CD14-positive monocyte (primary cell): Measurements from ENCODE around the gene SFXN2. TPM values are rescaled to one million over a fixed set of nuclear protein-coding genes. Genes with fewer than 3 reads are reported as not detected.

ENCODE experiments used
- DNase-seq, 3 donors: peaks; one replicate each; pipeline ENCODE4 v3.0.0-alpha.2; 2011 to 2022
- H2AFZ ChIP-seq: 2 replicates; pipeline ENCODE4 v1.6.0; 2012; ENCODE audit warnings: mild to moderate bottlenecking, low read depth, low read length, inconsistent platforms; ENCODE audit not compliant: insufficient read depth, poor library complexity, severe bottlenecking
- H3K27ac ChIP-seq, 2 donors: 1 replicate in 1 of 2; 2 replicates in 1 of 2; pipeline ENCODE4 v1.5.1; 2012 to 2013; ENCODE audit warnings: low read length in 2 of 2, control low read depth in 1 of 2, inconsistent platforms in 1 of 2, low read depth in 1 of 2, mild to moderate bottlenecking in 1 of 2
- H3K27me3 ChIP-seq, 2 donors: one replicate each; pipeline versions ENCODE4 v1.6.0 to v1.6.1; 2011 to 2013; ENCODE audit warnings: low read length in 2 of 2; ENCODE audit not compliant: control insufficient read depth in 2 of 2, insufficient read depth in 2 of 2
- H3K36me3 ChIP-seq, 2 donors: replicated peaks in 1 of 2; 1 replicate in 1 of 2; 2 replicates in 1 of 2; pipeline versions ENCODE4 v1.5.1 to v1.6.1; 2012 to 2013; ENCODE audit warnings: low read length in 2 of 2, control low read depth in 1 of 2, inconsistent platforms in 1 of 2, mild to moderate bottlenecking in 1 of 2; ENCODE audit not compliant: insufficient read depth in 2 of 2, control insufficient read depth in 1 of 2
- H3K4me1 ChIP-seq, 2 donors: 1 replicate in 1 of 2; 2 replicates in 1 of 2; pipeline versions ENCODE4 v1.5.1 to v1.6.1; 2012 to 2013; ENCODE audit warnings: low read length in 2 of 2, control low read depth in 1 of 2, inconsistent platforms in 1 of 2, mild to moderate bottlenecking in 1 of 2, moderate library complexity in 1 of 2; ENCODE audit not compliant: insufficient read depth in 2 of 2, control insufficient read depth in 1 of 2
- H3K4me2 ChIP-seq: replicated peaks from 2 replicates; pipeline ENCODE3; 2012; ENCODE audit warnings: low read length, moderate library complexity, mild to moderate bottlenecking; ENCODE audit not compliant: poor library complexity, severe bottlenecking; ENCODE audit errors: extremely low read depth
- H3K4me3 ChIP-seq, 3 experiments: fragments of 200-600 bp in 1 of 3; sonication (generic) in 1 of 3; replicated peaks in 1 of 3; 1 replicate in 2 of 3; 2 replicates in 1 of 3; pipeline ENCODE4 v1.5.1; 2011 to 2013; ENCODE audit warnings: low read length in 3 of 3, mild to moderate bottlenecking in 3 of 3, control low read depth in 2 of 3, low read depth in 2 of 3, inconsistent platforms in 1 of 3, moderate library complexity in 1 of 3
- H3K79me2 ChIP-seq: 2 replicates; pipeline ENCODE4 v1.6.0; 2012; ENCODE audit warnings: mild to moderate bottlenecking, control low read depth, inconsistent platforms, low read length, moderate library complexity; ENCODE audit not compliant: insufficient read depth
- H3K9ac ChIP-seq: 2 replicates; pipeline ENCODE4 v1.6.0; 2017; ENCODE audit warnings: low read length, mild to moderate bottlenecking; ENCODE audit not compliant: insufficient read depth, poor library complexity, severe bottlenecking
- H3K9me3 ChIP-seq, 2 donors: replicated peaks in 1 of 2; 1 replicate in 1 of 2; 2 replicates in 1 of 2; pipeline versions ENCODE4 v1.5.1 to v1.6.1; 2012 to 2013; ENCODE audit warnings: low read length in 2 of 2, control low read depth in 1 of 2; ENCODE audit not compliant: control insufficient read depth in 1 of 2, insufficient read depth in 1 of 2
- H4K20me1 ChIP-seq: 2 replicates; pipeline ENCODE4 v1.6.0; 2012; ENCODE audit warnings: mild to moderate bottlenecking, low read length, control low read depth, moderate library complexity; ENCODE audit not compliant: insufficient read depth
- H3K27ac Mint-ChIP-seq, 7 donors: one replicate each; pipeline ENCODE4 v1.8.0; 2020; ENCODE audit warnings: mild to moderate bottlenecking in 7 of 7, mixed read lengths in 7 of 7, moderate library complexity in 6 of 7, inconsistent platforms in 2 of 7
- H3K27me3 Mint-ChIP-seq, 3 donors: one replicate each; pipeline ENCODE4 v1.8.0; 2021 to 2022; ENCODE audit warnings: low read depth in 3 of 3, mild to moderate bottlenecking in 3 of 3, mixed read lengths in 3 of 3, moderate library complexity in 3 of 3, inconsistent platforms in 1 of 3
- H3K36me3 Mint-ChIP-seq, 2 donors: one replicate each; pipeline ENCODE4 v1.8.0; 2020; ENCODE audit warnings: mixed read lengths in 2 of 2, inconsistent platforms in 1 of 2, mild to moderate bottlenecking in 1 of 2
- H3K4me1 Mint-ChIP-seq: one replicate; pipeline ENCODE4 v1.8.0; 2020; ENCODE audit warnings: mild to moderate bottlenecking, mixed read lengths
- H3K4me3 Mint-ChIP-seq, 2 donors: one replicate each; pipeline ENCODE4 v1.8.0; 2020; ENCODE audit warnings: mild to moderate bottlenecking in 2 of 2, mixed read lengths in 2 of 2, moderate library complexity in 1 of 2
- H3K9me3 Mint-ChIP-seq, 7 donors: one replicate each; pipeline ENCODE4 v1.8.0; 2020 to 2022; ENCODE audit warnings: mixed read lengths in 7 of 7, mild to moderate bottlenecking in 6 of 7, moderate library complexity in 6 of 7, inconsistent platforms in 2 of 7
- CTCF ChIP-seq: fragments of 200-600 bp; IDR thresholded peaks from one replicate; pipeline ENCODE4 v1.8.0; 2022; ENCODE audit warnings: antibody characterized with exemption, mild to moderate bottlenecking
- WGBS: methylation state at CpG from one replicate; pipeline ENCODE4 v1.1.5; 2013; ENCODE audit warnings: missing lambda C conversion rate; ENCODE audit not compliant: insufficient coverage; 5-methylcytosine and 5-hydroxymethylcytosine counted together
- intact Hi-C, 2 donors: fragments of 100-400 bp; cut with micrococcal nuclease; formaldehyde crosslinking; loops; one replicate each; pipeline versions ENCODE4 v1.15.0 to v1.15.1; 2023
- polyA plus RNA-seq, 3 donors: library from polyadenylated mRNA; depleted of rRNA in 1 of 3; unstranded in 2 of 3; stranded (reverse) in 1 of 3; fragments of 300-500 nt in 2 of 3; fragments of >200 nt in 1 of 3; fragmentation: Illumina TruSeq in 2 of 3; gene quantifications; 1 replicate in 2 of 3; 2 replicates in 1 of 3; pipeline ENCODE4 v1.2.3, GENCODE V29; 2012 to 2021

Gene SFXN2
- polyA plus RNA-seq, 3 donors = 1.3 to 2.0 (median 1.8) TPM

- DNase-seq = no peak
- no CpG with 5 or more reads among the region's 4 CpGs for WGBS
- peaks cover 15 to 17% of the 10 kb centered on the region in 2 donors for H3K4me1 ChIP-seq
- intact Hi-C loops = no loop called here
- Mint-ChIP-seq H3K4me1 (peaks cover 20% of the 10 kb centered on the region), H3K9me3 (no peaks in the 10 kb centered on the region), H3K4me3 (no peak overlapping the region), H3K27ac (no peak overlapping the region), H3K27me3 (peaks cover 0 to 3% (median 0%) of the 10 kb centered on the region in 3 donors), H3K36me3 (peaks cover 24 to 32% of the 10 kb centered on the region in 2 donors)
- H3K4me3 ChIP-seq = no peak overlapping the region
- H3K79me2 ChIP-seq = peaks cover under 1% of the 10 kb centered on the region
- no peak for TF ChIP-seq CTCF
- no peaks in the 10 kb centered on the region for H4K20me1 ChIP-seq
- H3K27ac ChIP-seq = no peak overlapping the region
- H3K27me3 ChIP-seq = no peaks in the 10 kb centered on the region
- H3K36me3 ChIP-seq = peaks cover 0 to 12% of the 10 kb centered on the region in 2 donors
- H3K9ac ChIP-seq = no peak overlapping the region
- no peaks in the 10 kb centered on the region for H3K9me3 ChIP-seq
- H2AFZ ChIP-seq = no peak overlapping the region
- H3K4me2 ChIP-seq = no peak overlapping the region
Observed at GRCh38 chr10:102682981-102683380, 31.5 kb upstream of the SFXN2 start.

GRCh38 chr10:102683736-102684135 lies 30.7 kb upstream of the SFXN2 start:
- Histone ChIP-seq H3K9ac (no peak overlapping the region), H2AFZ (no peak overlapping the region), H3K27me3 (no peaks in the 10 kb centered on the region), H3K4me2 (no peak overlapping the region), H3K36me3 (peaks cover 0 to 12% of the 10 kb centered on the region in 2 donors), H3K4me3 (no peak overlapping the region), H3K4me1 (peaks cover 8 to 10% of the 10 kb centered on the region in 2 donors), H3K27ac (peak overlapping the region in 1 of 2 donors; percentile 26), H4K20me1 (no peaks in the 10 kb centered on the region), H3K9me3 (no peaks in the 10 kb centered on the region), H3K79me2 (no peaks in the 10 kb centered on the region)
- intact Hi-C loops = no loop called here
- H3K9me3 Mint-ChIP-seq = no peaks in the 10 kb centered on the region
- no peak for DNase-seq
- H3K36me3 Mint-ChIP-seq = peaks cover 24 to 31% of the 10 kb centered on the region in 2 donors
- H3K27ac Mint-ChIP-seq = peak overlapping the region in 1 of 7 donors; percentile 21
- H3K27me3 Mint-ChIP-seq = peaks cover 0 to 3% (median 0%) of the 10 kb centered on the region in 3 donors
- WGBS = 56% methylated on average over 3 of the region's 5 CpGs
- H3K4me1 Mint-ChIP-seq = peaks cover 12% of the 10 kb centered on the region
- no peak for TF ChIP-seq CTCF
- H3K4me3 Mint-ChIP-seq = no peak overlapping the region
